IMR-90 (cell line): ENCODE results near the gene TOP3B. TPM values are rescaled to one million over a fixed set of nuclear protein-coding genes. Genes with fewer than 3 reads are reported as not detected.

Source experiments
- ATAC-seq: fragments of 200-7000 bp; cut with Tn5 transposase; 2 replicates; pipeline ENCODE4 v1.9.1; 2020; ENCODE audit warnings: low read depth, mild to moderate bottlenecking, moderate library complexity
- BruUV-seq: library from RNA; stranded (reverse); fragments of 400-500 nt; replicated peaks from 2 replicates; lab custom pipeline; 2021; lab: Mats Ljungman, UMichigan
- CTCF ChIA-PET: fragments of 300-600 bp; formaldehyde crosslinking; extraction: SDS; loops from one replicate; lab custom pipeline; 2021; ENCODE audit warnings: antibody characterized with exemption; lab: Yijun Ruan, JAX
- POLR2A ChIA-PET: fragments of 300-600 bp; sonication (Branson Sonifier 250); formaldehyde crosslinking; loops from one replicate; lab custom pipeline; 2022; ENCODE audit warnings: antibody characterized with exemption; ENCODE audit not compliant: unreplicated experiment; lab: Charles Lee
- DNase-seq: peaks from one replicate; pipeline ENCODE4 v3.0.0; 2013
- H2AFZ ChIP-seq: replicated peaks from 2 replicates; pipeline ENCODE3; 2013; ENCODE audit warnings: low read length, mild to moderate bottlenecking; ENCODE audit not compliant: poor library complexity
- H2AK5ac ChIP-seq: 2 replicates; pipeline ENCODE4 v1.6.1; 2013; ENCODE audit warnings: low read depth, low read length, inconsistent platforms
- H2AK9ac ChIP-seq: replicated peaks from 2 replicates; pipeline ENCODE3; 2013; ENCODE audit warnings: mild to moderate bottlenecking, low read depth, low read length, moderate library complexity; ENCODE audit not compliant: poor library complexity
- H2BK120ac ChIP-seq: 2 replicates; pipeline ENCODE4 v1.6.1; 2013; ENCODE audit warnings: low read depth, low read length, inconsistent platforms
- H2BK15ac ChIP-seq: 3 replicates; pipeline ENCODE4 v1.6.1; 2013; ENCODE audit warnings: low read depth, low read length, inconsistent platforms
- H2BK20ac ChIP-seq: 2 replicates; pipeline ENCODE4 v1.6.1; 2013; ENCODE audit warnings: low read depth, mild to moderate bottlenecking, inconsistent platforms, low read length, moderate library complexity
- H2BK5ac ChIP-seq: 2 replicates; pipeline ENCODE4 v1.6.1; 2013; ENCODE audit warnings: mild to moderate bottlenecking, low read depth, low read length, inconsistent platforms; ENCODE audit not compliant: poor library complexity, severe bottlenecking
- H3K14ac ChIP-seq: replicated peaks from 2 replicates; pipeline ENCODE4 v1.6.1; 2013; ENCODE audit warnings: low read depth, low read length, inconsistent platforms
- H3K18ac ChIP-seq: 2 replicates; pipeline ENCODE4 v1.6.1; 2013; ENCODE audit warnings: low read depth, low read length, control low read depth
- H3K23ac ChIP-seq: 2 replicates; pipeline ENCODE4 v1.6.1; 2013; ENCODE audit warnings: low read depth, low read length, inconsistent platforms
- H3K27ac ChIP-seq: 2 replicates; pipeline ENCODE4 v1.5.1; 2013; ENCODE audit warnings: mild to moderate bottlenecking, control low read depth, low read length; ENCODE audit not compliant: insufficient read depth
- H3K27me3 ChIP-seq: 2 replicates; pipeline ENCODE4 v1.6.1; 2013; ENCODE audit warnings: low read length; ENCODE audit not compliant: control insufficient read depth, insufficient read depth
- H3K36me3 ChIP-seq: 2 replicates; pipeline ENCODE4 v1.6.1; 2013; ENCODE audit warnings: low read length, mixed read lengths; ENCODE audit not compliant: control insufficient read depth, insufficient read depth
- H3K4ac ChIP-seq: 2 replicates; pipeline ENCODE4 v1.6.1; 2013; ENCODE audit warnings: low read depth, low read length, inconsistent platforms
- H3K4me1 ChIP-seq: 2 replicates; pipeline ENCODE4 v1.6.1; 2013; ENCODE audit warnings: low read length, mixed read lengths; ENCODE audit not compliant: control insufficient read depth, insufficient read depth
- H3K4me2 ChIP-seq: 2 replicates; pipeline ENCODE4 v1.6.1; 2013; ENCODE audit warnings: low read depth, mild to moderate bottlenecking, control low read depth, low read length, moderate library complexity
- H3K4me3 ChIP-seq: 2 replicates; pipeline ENCODE4 v1.5.1; 2013; ENCODE audit warnings: low read depth, mild to moderate bottlenecking, control low read depth, low read length, moderate library complexity; ENCODE audit not compliant: insufficient read depth
- H3K56ac ChIP-seq: 2 replicates; pipeline ENCODE4 v1.6.1; 2013; ENCODE audit warnings: low read length, inconsistent platforms; ENCODE audit not compliant: insufficient read depth; ENCODE audit errors: extremely low read depth
- H3K79me1 ChIP-seq, 2 experiments: 2 replicates each; pipeline ENCODE4 v1.6.1; 2013; ENCODE audit warnings: low read length in 2 of 2, inconsistent platforms in 1 of 2, low read depth in 1 of 2
- H3K9ac ChIP-seq: 2 replicates; pipeline ENCODE4 v1.6.1; 2013; ENCODE audit warnings: low read depth, low read length, control low read depth
- H3K9me1 ChIP-seq: 2 replicates; pipeline ENCODE4 v1.6.1; 2013; ENCODE audit warnings: low read length, inconsistent platforms; ENCODE audit not compliant: insufficient read depth
- H3K9me3 ChIP-seq: 2 replicates; pipeline ENCODE4 v1.6.1; 2013; ENCODE audit warnings: low read length; ENCODE audit not compliant: control insufficient read depth, insufficient read depth
- H4K20me1 ChIP-seq: 2 replicates; pipeline ENCODE4 v1.6.1; 2013; ENCODE audit warnings: low read length, inconsistent platforms; ENCODE audit not compliant: insufficient read depth
- H4K5ac ChIP-seq: 2 replicates; pipeline ENCODE4 v1.6.1; 2013; ENCODE audit warnings: mild to moderate bottlenecking, low read depth, low read length, control low read depth
- H4K8ac ChIP-seq, 2 experiments: 2 replicates each; pipeline ENCODE4 v1.6.1; 2013; ENCODE audit warnings: low read depth in 2 of 2, low read length in 2 of 2, control low read depth in 1 of 2, inconsistent platforms in 1 of 2
- H4K91ac ChIP-seq: 2 replicates; pipeline ENCODE4 v1.6.1; 2013; ENCODE audit warnings: low read depth, low read length, inconsistent platforms; ENCODE audit not compliant: insufficient read depth
- CHD1 ChIP-seq: IDR thresholded peaks from 2 replicates; pipeline ENCODE4 v1.6.1; 2012; ENCODE audit warnings: low read depth, low read length, improper control_type of control experiment
- MAZ ChIP-seq: IDR thresholded peaks from 2 replicates; pipeline ENCODE4 v1.6.1; 2012; ENCODE audit warnings: low read depth, mild to moderate bottlenecking, low read length, improper control_type of control experiment, moderate library complexity, borderline replicate concordance
- WGBS, 2 experiments: methylation state at CpG; one replicate each; pipeline versions ENCODE4 v1.1.5 to v1.1.7; 2013; ENCODE audit warnings: missing lambda C conversion rate in 2 of 2; ENCODE audit not compliant: insufficient read length in 1 of 2; ENCODE audit errors: extremely low coverage in 2 of 2; 5-methylcytosine and 5-hydroxymethylcytosine counted together
- dilution Hi-C: fragments of 300-500 bp; cut with HindIII; formaldehyde crosslinking; loops from one replicate; pipeline ENCODE4 v1.14.3; 2018; ENCODE audit warnings: low sequenced_read_pairs; ENCODE audit not compliant: unreplicated experiment
- in situ Hi-C: fragments of 300-500 bp; cut with MboI; formaldehyde crosslinking; loops from 3 replicates; pipeline ENCODE4 v1.14.3; 2019; ENCODE audit warnings: low sequenced_read_pairs, inconsistent platforms, mixed read lengths
- intact Hi-C: fragments of 100-400 bp; cut with micrococcal nuclease; formaldehyde crosslinking; loops from 2 replicates; pipeline ENCODE4 v1.10.0; 2022
- polyA plus RNA-seq, 3 experiments: library from polyadenylated mRNA; depleted of rRNA; stranded (reverse); fragments of >200 nt; gene quantifications; 2 replicates each; pipeline ENCODE4 v1.2.3, GENCODE V29; 2012; ENCODE audit warnings: low replicate concordance in 1 of 3
- total RNA-seq: library from RNA; depleted of rRNA; stranded (reverse); fragments of >200 nt; gene quantifications from 2 replicates; pipeline ENCODE4 v1.2.3, GENCODE V29; 2012

Gene TOP3B
- total and polyA plus RNA-seq, 2 of the 4 experiments (the other 2 are of a cell fraction), result 23.0 to 23.5 TPM

- peaks cover 19% of the 10 kb centered on the region for H3K36me3 ChIP-seq
- no peak for TF ChIP-seq MAZ
- TF ChIP-seq CHD1, result no peak
- ATAC-seq (no peak), DNase-seq (no peak)
- in situ Hi-C loops (loop anchor here (5.0 kb wide), 1 partner anchor 227 kb away; no protein-coding TSS in a partner anchor), intact Hi-C loops (loop anchor here (5.0 kb wide), 2 partner anchors 72 to 272 kb away; partner anchors contain the start of genes MAPK1 and PPIL2), dilution Hi-C loops (no loop called here)
- ChIA-PET POLR2A (no interaction called here), CTCF (interaction anchor here (1.3 to 1.8 kb wide), 2 partner anchors 9 to 226 kb away, joined by 3 to 5 read pairs; no protein-coding TSS in a partner anchor)
- no TSS peak for BruUV-seq
- H4K91ac ChIP-seq, result peak overlapping the region; percentile 7
- H3K9me3 ChIP-seq, result no peaks in the 10 kb centered on the region
- no peak overlapping the region for H3K14ac ChIP-seq
- no peak overlapping the region for H2BK20ac ChIP-seq
- H2BK5ac ChIP-seq, result peak overlapping the region; percentile 9
- H4K5ac ChIP-seq, result no peak overlapping the region
- no peak overlapping the region for H3K9ac ChIP-seq
- peaks cover 21 to 75% of the 10 kb centered on the region in 2 experiments for H3K79me1 ChIP-seq
- no peak overlapping the region for H2BK15ac ChIP-seq
- no peak overlapping the region for H3K56ac ChIP-seq
- no peak overlapping the region for H2AFZ ChIP-seq
- H2AK5ac ChIP-seq, result peak overlapping the region; percentile 77
- peaks cover 29% of the 10 kb centered on the region for H3K4me1 ChIP-seq
- 94% methylated on average over 2 of the region's 10 CpGs; no CpG with 5 or more reads in 1 of the 2 experiments for WGBS, 2 experiments
- no peaks in the 10 kb centered on the region for H3K27me3 ChIP-seq
- H4K20me1 ChIP-seq, result peaks cover 10% of the 10 kb centered on the region; the same call in 1 of the 2 replicates
- peak overlapping the region; percentile 86 for H2AK9ac ChIP-seq
- H3K9me1 ChIP-seq, result peaks cover 24% of the 10 kb centered on the region
- no peak overlapping the region; the same call in 1 of the 2 replicates for H3K27ac ChIP-seq
- no peak overlapping the region for H2BK120ac ChIP-seq
- no peak overlapping the region for H3K23ac ChIP-seq
- peak overlapping the region; percentile 38; the same call in 1 of the 2 replicates for H3K4ac ChIP-seq
- no peak overlapping the region for H3K18ac ChIP-seq
- H3K4me3 ChIP-seq, result no peak overlapping the region
- H4K8ac ChIP-seq, result no peak overlapping the region; a peak in 1 of 4 replicates
- H3K4me2 ChIP-seq, result no peak overlapping the region
These were observed 43.1 kb downstream of the TOP3B start for GRCh38 chr22:21939461-21939913.
